Activated CD4-positive, alpha-beta T cell treated with anti-CD3 and anti-CD28 coated beads for 36 hours (primary cell): Measurements from ENCODE around the gene LIFR. TPM values are rescaled to one million over a fixed set of nuclear protein-coding genes. Genes with fewer than 3 reads are reported as not detected.

Experiments
- ATAC-seq: fragments of 200-7000 bp; cut with Tn5 transposase; one replicate; pipeline ENCODE4 v1.10.0; 2021; ENCODE audit warnings: mild to moderate bottlenecking, moderate library complexity
- CTCF ChIA-PET: fragments of 350-600 bp; sonication (Branson Sonifier 250); formaldehyde crosslinking; loops from one replicate; lab custom pipeline; 2021; ENCODE audit warnings: antibody characterized with exemption; lab: Charles Lee
- POLR2A ChIA-PET: fragments of 350-600 bp; sonication (Branson Sonifier 250); formaldehyde crosslinking; loops from one replicate; lab custom pipeline; 2021; ENCODE audit warnings: antibody characterized with exemption, inconsistent platforms; lab: Charles Lee
- DNase-seq: peaks from one replicate; pipeline ENCODE4 v3.0.0-alpha.2; 2020
- H3K27ac Mint-ChIP-seq: one replicate; pipeline ENCODE4 v1.8.0; 2021; ENCODE audit warnings: mixed read lengths
- H3K27me3 Mint-ChIP-seq: one replicate; pipeline ENCODE4 v1.8.0; 2021; ENCODE audit warnings: mixed read lengths
- H3K36me3 Mint-ChIP-seq: one replicate; pipeline ENCODE4 v1.8.0; 2021; ENCODE audit warnings: low read depth, mixed read lengths
- H3K4me1 Mint-ChIP-seq: one replicate; pipeline ENCODE4 v1.8.0; 2021; ENCODE audit warnings: mixed read lengths
- H3K4me3 Mint-ChIP-seq: one replicate; pipeline ENCODE4 v1.8.0; 2021; ENCODE audit warnings: mild to moderate bottlenecking, moderate library complexity, mixed read lengths
- H3K9me3 Mint-ChIP-seq: one replicate; pipeline ENCODE4 v1.8.0; 2021; ENCODE audit warnings: low read depth, mixed read lengths
- intact Hi-C, 2 experiments: fragments of 100-400 bp; cut with DNase I in 1 of 2; cut with micrococcal nuclease in 1 of 2; formaldehyde crosslinking; loops; one replicate each; pipeline versions ENCODE4 v1.14.2 to v1.15.1; 2022 to 2024; cut with DNase I, micrococcal nuclease
- total RNA-seq, 2 experiments: library from RNA; stranded (reverse); gene quantifications; one replicate each; pipeline ENCODE4 v1.2.3, GENCODE V29; 2021

LIFR gene
- total RNA-seq, 2 experiments from 2014 or later: 0.09 to 0.14 TPM

DNA sequence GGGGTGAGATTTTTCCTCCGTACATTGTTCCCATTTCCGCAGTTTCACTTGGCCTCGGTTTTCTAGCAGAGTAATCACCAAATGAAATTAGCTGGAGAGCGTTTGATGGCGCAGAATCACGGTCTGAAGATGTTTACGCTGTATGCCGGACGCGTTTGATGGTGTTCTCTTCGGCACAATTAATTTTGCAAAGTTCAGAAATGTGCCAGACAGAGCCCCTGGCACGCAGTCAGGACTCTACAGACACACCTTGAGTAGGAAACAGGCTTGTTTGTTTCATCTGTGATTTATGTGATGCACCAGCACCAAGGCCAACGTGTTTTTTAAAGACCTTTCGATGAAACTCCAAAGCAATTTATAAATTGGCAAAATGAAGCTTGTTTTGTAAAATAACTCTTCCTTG, 863 bp upstream of the LIFR start:
- H3K9me3 Mint-ChIP-seq: no peaks in the 10 kb centered on the region
- no peaks in the 10 kb centered on the region for H3K36me3 Mint-ChIP-seq
- peaks cover 55% of the 10 kb centered on the region for H3K27me3 Mint-ChIP-seq
- CTCF ChIA-PET: interaction anchor here (0.7 kb wide), 1 partner anchor 471 kb away, joined by 4 read pairs; no protein-coding TSS in a partner anchor
- peaks cover 10% of the 10 kb centered on the region for H3K4me1 Mint-ChIP-seq
- DNase-seq (no peak), ATAC-seq (no peak)
- POLR2A ChIA-PET: interaction anchor here (0.6 kb wide), 1 partner anchor 114 kb away, joined by 3 read pairs; no protein-coding TSS in a partner anchor
- H3K4me3 Mint-ChIP-seq: peak overlapping the region; percentile 72
- no peak overlapping the region for H3K27ac Mint-ChIP-seq
- intact Hi-C loops: loop anchor here (2.0 to 5.0 kb wide), 3 partner anchors 117 to 250 kb away; no protein-coding TSS in a partner anchor

DNA sequence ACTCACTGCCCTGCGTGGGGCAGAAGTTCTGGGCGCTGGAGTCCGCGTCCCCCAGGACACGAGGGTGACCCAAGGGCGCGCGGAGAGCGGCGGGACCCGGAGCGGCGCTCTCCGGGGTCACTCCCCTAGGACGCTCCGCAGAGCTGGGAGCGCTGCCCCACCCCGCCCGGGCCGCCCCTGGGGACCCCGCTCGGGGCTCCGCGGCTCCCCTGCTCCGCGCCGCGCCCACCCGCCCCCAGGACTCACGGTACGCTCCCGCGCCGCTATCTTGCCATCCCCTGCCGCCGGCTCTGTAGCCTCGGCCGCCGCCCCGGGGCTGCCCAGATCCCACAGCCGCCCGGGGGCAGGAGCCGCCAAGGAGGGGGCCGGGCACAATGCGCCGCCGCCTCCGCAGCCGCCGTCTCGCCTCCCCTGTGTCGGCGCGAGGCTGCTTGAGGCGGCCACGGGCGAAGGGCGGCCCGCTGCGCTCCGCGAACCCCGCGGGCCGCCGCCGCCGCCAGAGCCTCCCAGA, 303 bp downstream of the LIFR start:
- Mint-ChIP-seq H3K4me1 (peaks cover 10% of the 10 kb centered on the region), H3K4me3 (peak overlapping the region; percentile 58), H3K27ac (no peak overlapping the region), H3K36me3 (no peaks in the 10 kb centered on the region), H3K9me3 (no peaks in the 10 kb centered on the region), H3K27me3 (peaks cover 54% of the 10 kb centered on the region)
- ChIA-PET CTCF (no interaction called here), POLR2A (no interaction called here)
- ATAC-seq (peak; percentile 62), DNase-seq (no peak)
- intact Hi-C loops: loop anchor here (2.0 to 5.0 kb wide), 3 partner anchors 115 to 251 kb away; no protein-coding TSS in a partner anchor

DNA sequence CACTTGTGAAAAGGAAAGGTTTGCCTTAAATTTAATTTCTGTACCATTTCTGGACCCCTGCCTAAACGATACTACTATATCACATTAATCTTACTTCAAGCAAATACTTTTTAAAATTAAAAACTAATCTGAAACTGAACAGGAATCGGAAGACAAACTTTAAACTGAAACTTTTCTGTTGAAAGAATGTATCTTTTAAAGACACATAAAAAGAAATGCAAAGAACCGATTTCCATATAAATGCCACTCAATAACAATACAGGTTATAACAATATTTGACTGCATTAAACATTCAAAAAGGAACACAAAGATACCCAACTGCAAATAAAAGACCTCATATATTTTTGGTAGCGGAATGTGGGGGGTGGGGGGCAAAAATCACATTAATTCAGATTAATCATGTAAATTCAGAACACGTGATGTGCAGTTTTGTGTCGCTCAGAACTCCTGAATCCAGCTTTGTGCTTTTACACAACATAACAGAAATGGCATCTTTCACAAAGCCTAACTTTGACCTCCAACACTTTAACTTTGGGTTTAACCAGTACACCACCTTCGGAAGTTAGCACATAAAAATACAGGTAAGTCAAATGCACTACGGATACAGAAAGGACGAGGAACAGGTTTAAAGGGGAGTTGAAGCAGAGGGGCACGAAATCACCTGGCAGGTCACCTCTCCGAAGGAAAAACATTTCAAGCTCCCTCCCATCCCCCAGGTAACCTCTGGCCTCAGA, 925 bp downstream of the LIFR start:
- no peaks in the 10 kb centered on the region for H3K9me3 Mint-ChIP-seq
- intact Hi-C loops: loop anchor here (2.0 to 5.0 kb wide), 3 partner anchors 115 to 252 kb away; no protein-coding TSS in a partner anchor
- H3K4me3 Mint-ChIP-seq: peak overlapping the region; percentile 58
- DNase-seq (no peak), ATAC-seq (no peak)
- ChIA-PET POLR2A (no interaction called here), CTCF (interaction anchor here (1.0 kb wide), 1 partner anchor 255 kb away, joined by 3 read pairs; no protein-coding TSS in a partner anchor)
- H3K27ac Mint-ChIP-seq: no peak overlapping the region
- no peaks in the 10 kb centered on the region for H3K36me3 Mint-ChIP-seq
- peaks cover 10% of the 10 kb centered on the region for H3K4me1 Mint-ChIP-seq
- peaks cover 53% of the 10 kb centered on the region for H3K27me3 Mint-ChIP-seq

DNA sequence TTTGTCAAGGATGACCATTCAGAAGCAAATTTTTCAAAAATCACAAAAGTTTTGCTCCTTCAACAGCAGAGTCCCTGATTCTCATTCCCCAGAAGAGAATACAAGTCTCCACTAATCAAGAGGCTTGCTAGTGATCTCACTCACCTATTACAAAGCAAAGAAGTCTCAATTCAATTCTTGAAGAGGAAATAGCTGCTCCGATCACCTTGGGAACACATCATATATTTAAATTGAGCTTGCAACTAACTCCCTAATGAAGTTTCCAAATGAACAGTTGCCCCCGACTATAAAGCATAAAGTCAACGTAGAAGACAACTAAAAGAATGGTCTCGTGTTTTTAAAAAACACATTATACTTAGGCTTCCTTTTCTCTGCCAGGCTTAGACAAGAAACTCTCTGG, 1.6 kb downstream of the LIFR start:
- Mint-ChIP-seq H3K27me3 (peaks cover 53% of the 10 kb centered on the region), H3K36me3 (no peaks in the 10 kb centered on the region), H3K27ac (no peak overlapping the region), H3K4me3 (no peak overlapping the region), H3K9me3 (no peaks in the 10 kb centered on the region), H3K4me1 (peaks cover 10% of the 10 kb centered on the region)
- ChIA-PET POLR2A (no interaction called here), CTCF (interaction anchor here (1.0 kb wide), 1 partner anchor 255 kb away, joined by 3 read pairs; no protein-coding TSS in a partner anchor)
- intact Hi-C loops: loop anchor here in 1 of 2 experiments (5.0 kb wide), 1 partner anchor 252 kb away; no protein-coding TSS in a partner anchor
- ATAC-seq (no peak), DNase-seq (no peak)

DNA sequence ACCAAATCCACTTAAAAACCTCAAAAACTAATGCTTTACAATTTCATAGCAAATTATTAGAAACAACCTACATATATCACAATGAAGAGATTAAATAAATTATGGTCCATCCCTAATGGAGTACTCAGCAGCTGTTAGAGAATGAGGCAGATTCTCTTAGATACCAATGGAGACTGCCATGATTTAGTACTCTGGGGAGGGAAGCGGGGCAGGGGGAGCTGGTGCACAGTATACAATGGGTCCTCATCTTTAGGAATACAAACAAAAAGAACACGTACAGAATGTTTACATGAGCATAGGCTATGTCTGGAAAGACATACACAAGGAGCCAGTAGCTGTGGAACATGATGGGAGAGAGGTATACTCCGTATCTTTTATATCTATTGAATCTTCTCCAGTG, 2.0 kb downstream of the LIFR start:
- H3K9me3 Mint-ChIP-seq: no peaks in the 10 kb centered on the region
- ChIA-PET CTCF (interaction anchor here (1.0 kb wide), 1 partner anchor 256 kb away, joined by 3 read pairs; no protein-coding TSS in a partner anchor), POLR2A (no interaction called here)
- H3K4me1 Mint-ChIP-seq: peaks cover 10% of the 10 kb centered on the region
- H3K36me3 Mint-ChIP-seq: no peaks in the 10 kb centered on the region
- intact Hi-C loops: no loop called here
- no peak for DNase-seq
- peaks cover 53% of the 10 kb centered on the region for H3K27me3 Mint-ChIP-seq
- no peak overlapping the region for H3K27ac Mint-ChIP-seq
- ATAC-seq: no peak
- no peak overlapping the region for H3K4me3 Mint-ChIP-seq

DNA sequence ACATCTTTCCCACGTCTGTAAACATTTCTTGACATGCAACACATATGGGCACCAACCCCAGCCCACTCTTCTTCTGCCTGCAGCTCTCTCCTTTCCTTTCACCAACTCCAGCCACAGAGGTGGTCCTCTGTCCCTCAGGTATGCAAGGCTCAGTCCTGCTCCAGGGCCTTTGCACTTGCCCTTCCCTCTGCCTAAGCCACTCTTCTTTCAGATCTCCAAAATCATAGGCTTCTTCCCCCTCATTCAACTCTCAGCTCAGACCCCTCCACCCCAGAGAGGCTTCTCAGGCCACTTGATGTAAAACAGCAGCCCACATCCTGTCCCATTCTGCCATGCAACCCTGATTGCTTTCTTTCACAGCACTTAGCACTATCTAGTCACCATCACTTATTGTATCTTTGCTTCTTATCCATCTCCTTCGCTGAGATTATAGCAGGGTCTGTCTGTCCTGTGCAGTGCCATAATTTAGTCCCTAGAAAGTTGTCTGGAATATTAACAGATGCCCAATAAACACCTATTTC, 3.4 kb downstream of the LIFR start:
- DNase-seq: no peak
- ChIA-PET POLR2A (no interaction called here), CTCF (interaction anchor here (1.0 kb wide), 1 partner anchor 111 kb away, joined by 4 read pairs; no protein-coding TSS in a partner anchor)
- intact Hi-C loops: no loop called here
- ATAC-seq: no peak
- H3K27me3 Mint-ChIP-seq: peaks cover 44% of the 10 kb centered on the region
- peaks cover 10% of the 10 kb centered on the region for H3K4me1 Mint-ChIP-seq
- no peaks in the 10 kb centered on the region for H3K9me3 Mint-ChIP-seq
- H3K4me3 Mint-ChIP-seq: no peak overlapping the region
- no peak overlapping the region for H3K27ac Mint-ChIP-seq
- H3K36me3 Mint-ChIP-seq: no peaks in the 10 kb centered on the region

DNA sequence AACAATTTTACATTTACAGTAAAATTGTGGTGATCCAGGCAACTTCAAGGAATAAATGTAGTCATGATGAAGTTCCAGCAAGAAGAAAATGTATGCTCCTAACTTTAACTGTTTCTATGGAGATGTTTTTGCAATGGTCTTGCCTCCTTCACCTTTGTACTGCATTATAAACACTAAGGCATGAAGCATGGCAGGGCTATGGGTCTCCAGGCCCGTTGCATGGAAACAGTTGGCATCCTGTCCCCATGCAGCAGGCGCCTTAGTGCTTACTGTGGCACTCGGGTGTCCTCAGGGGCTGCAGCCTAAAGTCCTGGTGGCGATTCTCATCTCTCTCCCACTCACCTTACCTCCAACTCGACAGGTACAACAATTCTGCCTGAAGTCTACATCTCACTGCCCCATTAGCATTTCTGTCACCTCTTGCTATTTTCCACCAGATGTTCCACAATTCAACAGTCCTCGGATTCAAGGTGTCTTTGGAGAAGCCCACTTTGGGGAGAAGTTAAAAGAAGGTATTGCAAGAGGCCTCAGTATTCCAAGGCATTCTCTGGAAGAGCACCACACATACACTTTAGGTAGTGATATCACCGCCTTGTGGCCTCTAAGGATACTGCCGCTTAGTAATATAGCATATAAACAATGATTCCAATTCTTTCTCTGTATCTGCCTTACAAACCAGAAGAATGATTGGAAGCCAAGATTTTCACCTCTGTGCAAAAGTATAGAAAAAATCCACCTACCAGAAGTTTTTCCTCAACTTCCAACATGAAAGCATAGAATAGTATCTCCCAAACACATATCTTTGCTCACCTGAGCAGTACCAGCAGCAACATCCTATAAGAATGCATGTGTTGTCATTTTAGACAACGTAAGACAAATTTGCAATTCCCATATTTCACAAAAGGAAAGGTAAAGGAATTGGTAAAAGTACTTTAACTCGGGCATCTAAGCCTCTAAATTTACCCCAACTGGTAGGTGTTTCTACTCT, 5.1 kb downstream of the LIFR start:
- ChIA-PET CTCF (interaction anchor here (0.6 to 1.3 kb wide), 6 partner anchors 9 to 1554 kb away, joined by 3 to 7 read pairs (median 4); no protein-coding TSS in a partner anchor), POLR2A (no interaction called here)
- peak; percentile 37 for ATAC-seq
- intact Hi-C loops: loop anchor here (1.0 kb wide), 1 partner anchor 110 kb away; no protein-coding TSS in a partner anchor
- H3K27ac Mint-ChIP-seq: no peak overlapping the region
- H3K9me3 Mint-ChIP-seq: no peaks in the 10 kb centered on the region
- H3K4me3 Mint-ChIP-seq: no peak overlapping the region
- H3K4me1 Mint-ChIP-seq: peaks cover 7% of the 10 kb centered on the region
- H3K36me3 Mint-ChIP-seq: no peaks in the 10 kb centered on the region
- peaks cover 35% of the 10 kb centered on the region for H3K27me3 Mint-ChIP-seq
- peak; percentile 12 for DNase-seq

DNA sequence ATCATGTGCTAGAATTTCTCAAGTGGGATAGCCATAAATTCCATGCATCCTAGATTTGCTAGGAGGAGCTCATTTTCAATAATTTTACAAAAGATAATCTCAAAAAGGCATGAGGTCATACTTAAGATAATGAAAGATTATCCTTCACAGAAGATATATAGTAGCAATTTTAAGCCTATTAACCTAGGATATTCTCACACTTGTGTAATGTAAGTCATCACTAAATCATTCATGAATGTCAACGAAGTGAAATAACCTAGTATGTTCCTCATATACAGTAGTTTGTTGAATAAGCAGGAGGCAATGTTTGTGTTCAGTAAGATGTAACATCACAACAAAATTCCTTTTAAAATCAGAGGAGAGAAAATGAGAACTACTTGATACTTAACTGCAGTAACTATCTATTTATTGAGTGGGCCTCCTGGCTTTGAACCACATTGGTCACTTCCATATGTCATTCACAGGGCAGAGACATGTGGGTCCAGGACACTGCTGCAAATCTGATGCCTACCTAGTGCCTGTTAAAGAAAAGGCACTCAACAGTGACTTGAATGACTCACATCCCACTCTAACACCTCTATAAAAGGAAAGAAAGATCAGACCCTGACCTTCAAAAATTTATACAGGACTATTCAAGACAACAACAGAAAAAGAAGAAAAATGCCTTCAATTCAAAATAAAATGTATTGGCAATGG, 8.2 kb downstream of the LIFR start:
- peaks cover 20% of the 10 kb centered on the region for H3K27me3 Mint-ChIP-seq
- ATAC-seq: no peak
- ChIA-PET POLR2A (no interaction called here), CTCF (interaction anchor here (1.9 kb wide), 1 partner anchor 107 kb away, joined by 6 read pairs; no protein-coding TSS in a partner anchor)
- no peaks in the 10 kb centered on the region for H3K36me3 Mint-ChIP-seq
- H3K9me3 Mint-ChIP-seq: no peaks in the 10 kb centered on the region
- no peak overlapping the region for H3K27ac Mint-ChIP-seq
- H3K4me1 Mint-ChIP-seq: no peaks in the 10 kb centered on the region
- DNase-seq: no peak
- intact Hi-C loops: no loop called here
- no peak overlapping the region for H3K4me3 Mint-ChIP-seq

DNA sequence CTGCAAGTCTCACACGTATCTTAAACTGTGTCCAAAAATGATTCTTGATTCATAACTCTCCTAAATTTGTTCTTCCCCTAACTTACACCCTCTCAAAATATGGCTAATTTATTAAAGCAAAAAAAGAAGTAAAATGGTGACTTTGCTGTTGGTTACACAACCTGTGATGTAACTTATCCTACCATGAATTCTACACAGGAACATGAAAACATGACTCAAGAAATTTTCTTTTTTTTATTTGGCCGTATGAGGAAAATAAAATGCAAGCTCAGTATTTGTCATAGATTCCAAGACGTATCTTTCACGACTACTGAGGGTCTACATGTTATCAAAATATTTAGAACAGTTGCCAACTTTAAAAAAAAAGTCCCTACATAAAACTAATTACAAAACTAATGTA, 9.2 kb downstream of the LIFR start:
- DNase-seq: no peak
- Mint-ChIP-seq H3K9me3 (no peaks in the 10 kb centered on the region), H3K27ac (no peak overlapping the region), H3K4me1 (no peaks in the 10 kb centered on the region), H3K27me3 (peaks cover 14% of the 10 kb centered on the region), H3K4me3 (no peak overlapping the region), H3K36me3 (no peaks in the 10 kb centered on the region)
- no peak for ATAC-seq
- ChIA-PET POLR2A (no interaction called here), CTCF (interaction anchor here (1.9 kb wide), 1 partner anchor 106 kb away, joined by 6 read pairs; no protein-coding TSS in a partner anchor)
- intact Hi-C loops: no loop called here

DNA sequence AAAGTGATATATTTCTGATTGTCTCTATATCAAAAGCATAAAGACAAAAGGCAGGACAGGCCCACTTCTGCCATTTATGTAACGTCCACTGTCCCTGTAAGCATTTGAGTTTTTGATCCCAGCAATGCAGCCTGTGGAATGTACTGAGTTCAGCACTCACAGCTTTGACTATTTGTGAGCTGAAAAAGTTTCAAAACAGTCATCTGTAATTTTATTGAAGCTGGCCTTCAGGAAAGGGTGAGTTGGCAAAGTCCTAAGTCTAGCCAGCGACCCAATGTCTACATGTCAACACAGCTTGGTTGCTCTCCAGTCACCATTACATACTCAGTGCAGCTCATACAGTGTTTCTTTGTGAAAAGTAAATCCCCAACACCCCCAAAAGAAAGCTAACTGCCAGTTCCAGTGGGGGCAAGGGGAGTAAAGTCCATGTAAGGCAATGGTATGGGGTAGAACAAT, 9.7 kb downstream of the LIFR start:
- no peaks in the 10 kb centered on the region for H3K36me3 Mint-ChIP-seq
- H3K4me1 Mint-ChIP-seq: no peaks in the 10 kb centered on the region
- peaks cover 13% of the 10 kb centered on the region for H3K27me3 Mint-ChIP-seq
- DNase-seq (no peak), ATAC-seq (no peak)
- H3K9me3 Mint-ChIP-seq: no peaks in the 10 kb centered on the region
- ChIA-PET POLR2A (no interaction called here), CTCF (no interaction called here)
- intact Hi-C loops: no loop called here
- no peak overlapping the region for H3K27ac Mint-ChIP-seq
- no peak overlapping the region for H3K4me3 Mint-ChIP-seq
